ENCODE measurements around the gene PLCZ1. TPM values are rescaled to one million over a fixed set of nuclear protein-coding genes. Genes with fewer than 3 reads are reported as not detected.

PLCZ1 gene
- total RNA-seq, 2 donors from 2014 or later: not detected

DNA sequence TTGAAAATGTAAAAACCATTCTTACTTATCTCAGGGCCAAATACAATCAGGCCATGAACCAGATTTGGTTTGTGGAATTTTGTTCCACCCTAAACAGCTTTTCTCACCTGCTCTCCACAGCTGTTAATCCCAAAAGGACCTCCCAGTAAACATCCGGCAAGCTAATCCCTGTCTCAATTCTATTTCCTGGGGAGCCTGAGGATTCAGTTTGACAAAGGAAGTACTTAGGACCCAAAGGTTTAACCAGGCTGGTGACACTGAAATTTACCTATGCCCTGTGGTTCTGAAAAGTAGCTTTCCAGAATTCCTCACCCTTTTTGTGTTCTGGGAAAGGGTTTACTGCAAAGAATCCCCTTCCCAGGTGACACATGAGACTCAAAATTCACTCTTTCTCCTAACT is 15.1 kb upstream of the PLCZ1 start:
- peak overlapping the region; percentile 96 for H3K27ac Mint-ChIP-seq
- Histone ChIP-seq H3K36me3 (ENCODE audit: control insufficient read depth, insufficient read depth, low read length) (no peaks in the 10 kb centered on the region), H3K4me3 (ENCODE audit: low read length) (peak overlapping the region; percentile 65), H3K9me3 (ENCODE audit: control insufficient read depth, low read length) (no peaks in the 10 kb centered on the region), H3K27me3 (ENCODE audit: control insufficient read depth, insufficient read depth, low read length, poor library complexity, severe bottlenecking) (no peaks in the 10 kb centered on the region), H3K27ac (ENCODE audit: low read depth, low read length) (peak overlapping the region; percentile 14), H3K4me1 (ENCODE audit: control insufficient read depth, insufficient read depth, low read length) (peaks cover 26% of the 10 kb centered on the region), H3K9ac (ENCODE audit: extremely low read depth, low read length, poor library complexity, severe bottlenecking) (peak overlapping the region; percentile 54)
- no peaks in the 10 kb centered on the region for H3K27me3 Mint-ChIP-seq (ENCODE audit: insufficient read depth)
- no peaks in the 10 kb centered on the region for H3K36me3 Mint-ChIP-seq (ENCODE audit: low read depth)
- DNase-seq: peak; percentile 91
- peak overlapping the region; percentile 45 for H3K4me3 Mint-ChIP-seq
- TF ChIP-seq, protein P1, sequence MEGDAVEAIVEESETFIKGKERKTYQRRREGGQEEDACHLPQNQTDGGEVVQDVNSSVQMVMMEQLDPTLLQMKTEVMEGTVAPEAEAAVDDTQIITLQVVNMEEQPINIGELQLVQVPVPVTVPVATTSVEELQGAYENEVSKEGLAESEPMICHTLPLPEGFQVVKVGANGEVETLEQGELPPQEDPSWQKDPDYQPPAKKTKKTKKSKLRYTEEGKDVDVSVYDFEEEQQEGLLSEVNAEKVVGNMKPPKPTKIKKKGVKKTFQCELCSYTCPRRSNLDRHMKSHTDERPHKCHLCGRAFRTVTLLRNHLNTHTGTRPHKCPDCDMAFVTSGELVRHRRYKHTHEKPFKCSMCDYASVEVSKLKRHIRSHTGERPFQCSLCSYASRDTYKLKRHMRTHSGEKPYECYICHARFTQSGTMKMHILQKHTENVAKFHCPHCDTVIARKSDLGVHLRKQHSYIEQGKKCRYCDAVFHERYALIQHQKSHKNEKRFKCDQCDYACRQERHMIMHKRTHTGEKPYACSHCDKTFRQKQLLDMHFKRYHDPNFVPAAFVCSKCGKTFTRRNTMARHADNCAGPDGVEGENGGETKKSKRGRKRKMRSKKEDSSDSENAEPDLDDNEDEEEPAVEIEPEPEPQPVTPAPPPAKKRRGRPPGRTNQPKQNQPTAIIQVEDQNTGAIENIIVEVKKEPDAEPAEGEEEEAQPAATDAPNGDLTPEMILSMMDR (conservative IDR thresholded peaks at IDR 0.05): no peak
- no peaks in the 10 kb centered on the region for H3K9me3 Mint-ChIP-seq
- WGBS, 2 experiments (ENCODE audit: insufficient coverage in 1 of 2, insufficient read length in 1 of 2): 3% methylated on average over 1 of the region's 1 CpG; no CpG with 5 or more reads in 1 of the 2 experiments
- peaks cover 71% of the 10 kb centered on the region for H3K4me1 Mint-ChIP-seq

DNA sequence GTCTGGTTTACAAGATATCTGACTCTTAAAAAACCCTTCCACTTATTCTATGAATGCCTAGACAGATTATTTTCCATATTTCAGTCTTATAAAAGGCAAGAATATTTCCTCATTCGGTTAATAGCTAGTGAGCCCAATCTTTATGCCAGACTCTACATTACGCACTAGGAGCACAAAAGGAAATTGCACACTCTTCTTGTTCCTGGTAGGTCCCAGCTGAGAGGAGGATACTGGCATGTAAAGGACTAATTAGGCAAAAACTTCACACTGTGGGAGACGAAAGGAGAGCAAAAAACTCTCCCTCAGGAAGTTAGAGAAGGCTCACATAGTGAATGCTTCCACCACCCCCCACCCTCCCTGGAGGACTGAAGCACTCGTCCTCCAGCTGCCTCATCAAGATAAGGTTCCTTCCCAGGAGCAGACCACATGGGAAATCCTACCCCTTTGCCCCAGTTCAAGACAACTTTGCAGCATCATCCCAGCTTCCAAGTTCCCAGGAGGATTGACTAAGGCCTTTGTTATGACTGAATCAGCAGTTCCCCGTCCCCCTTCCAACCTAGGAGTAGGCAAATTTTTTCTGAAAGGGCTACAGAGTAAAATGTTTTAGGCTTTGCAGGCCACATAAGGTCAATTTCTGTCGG is 14.6 kb upstream of the PLCZ1 start:
- H3K4me1 ChIP-seq (ENCODE audit: control insufficient read depth, insufficient read depth, low read length): peaks cover 26% of the 10 kb centered on the region
- TF ChIP-seq, protein P1 (conservative IDR thresholded peaks at IDR 0.05): no peak
- Mint-ChIP-seq H3K27ac (peak overlapping the region; percentile 96), H3K27me3 (ENCODE audit: insufficient read depth) (no peaks in the 10 kb centered on the region), H3K9me3 (no peaks in the 10 kb centered on the region), H3K4me1 (peaks cover 74% of the 10 kb centered on the region), H3K36me3 (ENCODE audit: low read depth) (no peaks in the 10 kb centered on the region), H3K4me3 (peak overlapping the region; percentile 45)
- DNase-seq: peak; percentile 96
- H3K36me3 ChIP-seq (ENCODE audit: control insufficient read depth, insufficient read depth, low read length): no peaks in the 10 kb centered on the region
- peak overlapping the region; percentile 72 for H3K4me3 ChIP-seq (ENCODE audit: low read length)
- WGBS, 2 experiments (ENCODE audit: insufficient coverage in 1 of 2, insufficient read length in 1 of 2): 28 to 31% methylated on average over 3 to 6 of the region's 6 CpGs
- peak overlapping the region; percentile 13 for H3K27ac ChIP-seq (ENCODE audit: low read depth, low read length)
- peak overlapping the region; percentile 54 for H3K9ac ChIP-seq (ENCODE audit: extremely low read depth, low read length, poor library complexity, severe bottlenecking)
- no peaks in the 10 kb centered on the region for H3K9me3 ChIP-seq (ENCODE audit: control insufficient read depth, low read length)
- H3K27me3 ChIP-seq (ENCODE audit: control insufficient read depth, insufficient read depth, low read length, poor library complexity, severe bottlenecking): no peaks in the 10 kb centered on the region

- no peaks in the 10 kb centered on the region for H3K36me3 ChIP-seq (ENCODE audit: control insufficient read depth, insufficient read depth, low read length)
- H3K4me1 ChIP-seq (ENCODE audit: control insufficient read depth, insufficient read depth, low read length): peaks cover 26% of the 10 kb centered on the region
- Mint-ChIP-seq H3K27ac (peak overlapping the region; percentile 96), H3K27me3 (ENCODE audit: insufficient read depth) (no peaks in the 10 kb centered on the region), H3K4me1 (peaks cover 79% of the 10 kb centered on the region), H3K36me3 (ENCODE audit: low read depth) (no peaks in the 10 kb centered on the region), H3K4me3 (peak overlapping the region; percentile 45), H3K9me3 (no peaks in the 10 kb centered on the region)
- no peaks in the 10 kb centered on the region for H3K27me3 ChIP-seq (ENCODE audit: control insufficient read depth, insufficient read depth, low read length, poor library complexity, severe bottlenecking)
- no peak for DNase-seq
- H3K9ac ChIP-seq (ENCODE audit: extremely low read depth, low read length, poor library complexity, severe bottlenecking): peak overlapping the region; percentile 54
- peak overlapping the region; percentile 72 for H3K4me3 ChIP-seq (ENCODE audit: low read length)
- TF ChIP-seq, protein P1 (conservative IDR thresholded peaks at IDR 0.05): no peak
- no peaks in the 10 kb centered on the region for H3K9me3 ChIP-seq (ENCODE audit: control insufficient read depth, low read length)
- 75 to 77% methylated on average over 2 of the region's 2 CpGs for WGBS, 2 experiments (ENCODE audit: insufficient coverage in 1 of 2, insufficient read length in 1 of 2)
- H3K27ac ChIP-seq (ENCODE audit: low read depth, low read length): no peak overlapping the region
These were observed 14.1 kb upstream of the PLCZ1 start for GRCh38 chr12:18751866-18752265.

Measured in endodermal cell (in vitro differentiated cells).